ENCODE measurements around the gene CTNNA3.

CTNNA3 gene

GRCh38 chr10:66842371-66842770, 853.6 kb downstream of the CTNNA3 start:
- no peak for DNase-seq

GRCh38 chr10:66838656-66839055, 857.3 kb downstream of the CTNNA3 start:
- DNase-seq, result no peak

GRCh38 chr10:66837990-66838389, 858.0 kb downstream of the CTNNA3 start:
- no peak for DNase-seq

GRCh38 chr10:66837335-66837734, 858.7 kb downstream of the CTNNA3 start:
- no peak for DNase-seq

- no peak for DNase-seq
Measured at GRCh38 chr10:66836771-66837170, 859.2 kb downstream of the CTNNA3 start.

- DNase-seq, result no peak
Measured at GRCh38 chr10:66836057-66836456, 859.9 kb downstream of the CTNNA3 start.

GRCh38 chr10:66835400-66835799, 860.6 kb downstream of the CTNNA3 start:
- DNase-seq, result no peak

GRCh38 chr10:66834802-66835201, 861.2 kb downstream of the CTNNA3 start:
- DNase-seq, result no peak

- DNase-seq, result no peak
Measured at GRCh38 chr10:66833861-66834260, 862.1 kb downstream of the CTNNA3 start.

- DNase-seq, result no peak
Measured at GRCh38 chr10:66832781-66833422, 863.1 kb downstream of the CTNNA3 start.

- no peak for DNase-seq
Measured at GRCh38 chr10:66828957-66829356, 867.0 kb downstream of the CTNNA3 start.

- DNase-seq, result no peak
Measured at GRCh38 chr10:66827353-66827752, 868.6 kb downstream of the CTNNA3 start.

- DNase-seq, result no peak
Measured at GRCh38 chr10:66823301-66823700, 872.7 kb downstream of the CTNNA3 start.

- no peak for DNase-seq
Measured at GRCh38 chr10:66822801-66823200, 873.2 kb downstream of the CTNNA3 start.

- DNase-seq, result no peak
Measured at GRCh38 chr10:66819691-66820090, 876.3 kb downstream of the CTNNA3 start.

GRCh38 chr10:66813122-66813521, 882.9 kb downstream of the CTNNA3 start:
- no peak for DNase-seq

- DNase-seq, result no peak
Measured at GRCh38 chr10:66811211-66811610, 884.8 kb downstream of the CTNNA3 start.

- no peak for DNase-seq
Measured at GRCh38 chr10:66809402-66809801, 886.6 kb downstream of the CTNNA3 start.

- DNase-seq, result no peak
Measured at GRCh38 chr10:66805612-66806011, 890.4 kb downstream of the CTNNA3 start.

GRCh38 chr10:66804962-66805361, 891.0 kb downstream of the CTNNA3 start:
- DNase-seq, result no peak

- no peak for DNase-seq
Measured at GRCh38 chr10:66803174-66803573, 892.8 kb downstream of the CTNNA3 start.

GRCh38 chr10:66799474-66799873, 896.5 kb downstream of the CTNNA3 start:
- DNase-seq, result no peak

GRCh38 chr10:66795866-66796265, 900.1 kb downstream of the CTNNA3 start:
- DNase-seq, result no peak

- no peak for DNase-seq
Measured at GRCh38 chr10:66792441-66792840, 903.6 kb downstream of the CTNNA3 start.

- no peak for DNase-seq
Measured at GRCh38 chr10:66788178-66788987, 907.6 kb downstream of the CTNNA3 start.
